ENCODE results near the gene PRKAG2.

The PRKAG2 gene

GRCh38 chr7:151615784-151616183 lies 261.1 kb downstream of the PRKAG2 start:
- no peak overlapping the region for H3K4me2 ChIP-seq (ENCODE audit: low read length)
- no peak overlapping the region for H2AFZ ChIP-seq (ENCODE audit: low read length)
- H3K27me3 ChIP-seq (ENCODE audit: insufficient read depth, low read length) = peaks cover 10% of the 10 kb centered on the region; the same call in 1 of the 2 replicates
- H3F3A ChIP-seq (ENCODE audit: insufficient read depth, low read length) = no peaks in the 10 kb centered on the region
- H3K9ac ChIP-seq (ENCODE audit: low read length) = no peak overlapping the region
- H3K4me1 ChIP-seq (ENCODE audit: insufficient read depth, low read length, severe bottlenecking) = no peaks in the 10 kb centered on the region
- H3K79me2 ChIP-seq (ENCODE audit: insufficient read depth, low read length) = no peaks in the 10 kb centered on the region
- no peaks in the 10 kb centered on the region for H3K36me3 ChIP-seq (ENCODE audit: insufficient read depth, low read length)
- no peak overlapping the region for H3K4me3 ChIP-seq (ENCODE audit: low read depth, low read length, poor library complexity, severe bottlenecking)
- TF ChIP-seq EZH2 (IDR thresholded peaks at IDR 0.05; ENCODE audit: borderline replicate concordance, low read length) (no peak), CTCF (IDR thresholded peaks at IDR 0.05; ENCODE audit: low read length) (no peak)
- H4K20me1 ChIP-seq (ENCODE audit: insufficient read depth, low read length) = no peaks in the 10 kb centered on the region
- H3K9me2 ChIP-seq (ENCODE audit: low read depth, low read length) = no peaks in the 10 kb centered on the region
- no peaks in the 10 kb centered on the region for H3K9me3 ChIP-seq (ENCODE audit: low read length)
- no peak overlapping the region for H3K27ac ChIP-seq (ENCODE audit: low read depth, low read length, poor library complexity, severe bottlenecking)

GRCh38 chr7:151615058-151615457 lies 261.9 kb downstream of the PRKAG2 start:
- Histone ChIP-seq H3K9me2 (ENCODE audit: low read depth, low read length) (no peaks in the 10 kb centered on the region), H3K9ac (ENCODE audit: low read length) (no peak overlapping the region), H3K4me1 (ENCODE audit: insufficient read depth, low read length, severe bottlenecking) (no peaks in the 10 kb centered on the region), H3K79me2 (ENCODE audit: insufficient read depth, low read length) (no peaks in the 10 kb centered on the region), H3F3A (ENCODE audit: insufficient read depth, low read length) (no peaks in the 10 kb centered on the region), H3K4me2 (ENCODE audit: low read length) (no peak overlapping the region), H3K4me3 (ENCODE audit: low read depth, low read length, poor library complexity, severe bottlenecking) (no peak overlapping the region), H3K27me3 (ENCODE audit: insufficient read depth, low read length) (peaks cover 10% of the 10 kb centered on the region; the same call in 1 of the 2 replicates), H3K36me3 (ENCODE audit: insufficient read depth, low read length) (no peaks in the 10 kb centered on the region), H4K20me1 (ENCODE audit: insufficient read depth, low read length) (no peaks in the 10 kb centered on the region), H3K9me3 (ENCODE audit: low read length) (no peaks in the 10 kb centered on the region), H2AFZ (ENCODE audit: low read length) (no peak overlapping the region), H3K27ac (ENCODE audit: low read depth, low read length, poor library complexity, severe bottlenecking) (no peak overlapping the region)
- no peak for TF ChIP-seq CTCF (IDR thresholded peaks at IDR 0.05; ENCODE audit: low read length)
- TF ChIP-seq EZH2 (IDR thresholded peaks at IDR 0.05; ENCODE audit: borderline replicate concordance, low read length) = no peak

- Histone ChIP-seq H3K9me2 (ENCODE audit: low read depth, low read length) (no peaks in the 10 kb centered on the region), H3K9ac (ENCODE audit: low read length) (no peak overlapping the region), H3K79me2 (ENCODE audit: insufficient read depth, low read length) (no peaks in the 10 kb centered on the region), H3K27me3 (ENCODE audit: insufficient read depth, low read length) (peaks cover 10% of the 10 kb centered on the region; the same call in 1 of the 2 replicates), H3K9me3 (ENCODE audit: low read length) (no peaks in the 10 kb centered on the region), H2AFZ (ENCODE audit: low read length) (no peak overlapping the region), H3K27ac (ENCODE audit: low read depth, low read length, poor library complexity, severe bottlenecking) (no peak overlapping the region), H3K36me3 (ENCODE audit: insufficient read depth, low read length) (no peaks in the 10 kb centered on the region), H3K4me2 (ENCODE audit: low read length) (no peak overlapping the region), H3K4me1 (ENCODE audit: insufficient read depth, low read length, severe bottlenecking) (no peaks in the 10 kb centered on the region), H3K4me3 (ENCODE audit: low read depth, low read length, poor library complexity, severe bottlenecking) (no peak overlapping the region), H4K20me1 (ENCODE audit: insufficient read depth, low read length) (no peaks in the 10 kb centered on the region), H3F3A (ENCODE audit: insufficient read depth, low read length) (no peaks in the 10 kb centered on the region)
- TF ChIP-seq EZH2 (IDR thresholded peaks at IDR 0.05; ENCODE audit: borderline replicate concordance, low read length) = no peak
- no peak for TF ChIP-seq CTCF (IDR thresholded peaks at IDR 0.05; ENCODE audit: low read length)
Measured at GRCh38 chr7:151614019-151614418, 262.9 kb downstream of the PRKAG2 start.

All from OCI-LY1 (cell line).